HUES64 (cell line): Measurements from ENCODE around the gene NR3C2.

Experiments
- H3K27ac ChIP-seq: 2 replicates; pipeline ENCODE4 v1.7.0; 2013; ENCODE audit warnings: low read depth, low read length, inconsistent platforms
- H3K27me3 ChIP-seq: 2 replicates; pipeline ENCODE4 v1.6.1; 2013; ENCODE audit warnings: mild to moderate bottlenecking, low read length; ENCODE audit not compliant: insufficient read depth
- H3K36me3 ChIP-seq: 2 replicates; pipeline ENCODE4 v1.6.1; 2013; ENCODE audit warnings: mild to moderate bottlenecking, low read length; ENCODE audit not compliant: insufficient read depth
- H3K4me1 ChIP-seq: 2 replicates; pipeline ENCODE4 v1.6.1; 2013; ENCODE audit warnings: mild to moderate bottlenecking, low read length, moderate library complexity; ENCODE audit not compliant: insufficient read depth
- H3K4me3 ChIP-seq: 2 replicates; pipeline ENCODE4 v1.5.1; 2013; ENCODE audit warnings: mild to moderate bottlenecking, low read length, moderate library complexity
- H3K9ac ChIP-seq: 2 replicates; pipeline ENCODE4 v1.6.1; 2013; ENCODE audit warnings: mild to moderate bottlenecking, low read depth, low read length
- H3K9me3 ChIP-seq: 2 replicates; pipeline ENCODE4 v1.6.1; 2013; ENCODE audit warnings: low read depth, low read length; ENCODE audit not compliant: insufficient read depth
- WGBS: fragments of 150-250, 120-280 bp; methylation state at CpG from one replicate; pipeline ENCODE4 v1.1.7; 2013; ENCODE audit warnings: missing lambda C conversion rate; 5-methylcytosine and 5-hydroxymethylcytosine counted together

Gene NR3C2

DNA sequence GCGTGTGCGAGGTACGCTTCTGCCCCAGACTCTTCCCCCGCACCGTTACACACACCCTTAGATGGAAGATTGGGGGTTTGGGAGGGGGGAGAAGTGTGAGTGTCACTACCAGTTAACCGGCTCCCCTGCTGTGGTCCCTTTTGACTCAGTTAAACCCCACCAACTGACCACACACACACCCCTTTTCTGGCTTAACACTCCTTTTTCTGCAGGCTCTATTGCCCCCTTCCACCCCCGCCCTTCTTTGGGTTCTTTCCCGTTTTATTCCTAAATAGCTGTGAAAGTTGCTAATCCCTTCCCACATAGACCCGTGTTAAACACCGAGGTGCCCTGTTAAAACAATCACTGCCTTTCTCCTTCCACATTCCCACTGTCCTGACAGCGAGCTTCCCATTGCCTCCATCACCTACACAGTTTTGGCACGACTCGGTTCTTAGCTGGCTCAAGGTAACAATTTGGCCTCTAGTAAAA lies 3.7 kb upstream of the NR3C2 start:
- H3K27ac ChIP-seq: no peak overlapping the region
- peaks cover 66% of the 10 kb centered on the region for H3K27me3 ChIP-seq
- 2% methylated on average over 8 of the region's 13 CpGs for WGBS
- H3K36me3 ChIP-seq: no peaks in the 10 kb centered on the region
- no peaks in the 10 kb centered on the region for H3K9me3 ChIP-seq
- peak overlapping the region; percentile 66 for H3K4me3 ChIP-seq
- H3K9ac ChIP-seq: no peak overlapping the region
- H3K4me1 ChIP-seq: peaks cover 7% of the 10 kb centered on the region; the same call in 1 of the 2 replicates

DNA sequence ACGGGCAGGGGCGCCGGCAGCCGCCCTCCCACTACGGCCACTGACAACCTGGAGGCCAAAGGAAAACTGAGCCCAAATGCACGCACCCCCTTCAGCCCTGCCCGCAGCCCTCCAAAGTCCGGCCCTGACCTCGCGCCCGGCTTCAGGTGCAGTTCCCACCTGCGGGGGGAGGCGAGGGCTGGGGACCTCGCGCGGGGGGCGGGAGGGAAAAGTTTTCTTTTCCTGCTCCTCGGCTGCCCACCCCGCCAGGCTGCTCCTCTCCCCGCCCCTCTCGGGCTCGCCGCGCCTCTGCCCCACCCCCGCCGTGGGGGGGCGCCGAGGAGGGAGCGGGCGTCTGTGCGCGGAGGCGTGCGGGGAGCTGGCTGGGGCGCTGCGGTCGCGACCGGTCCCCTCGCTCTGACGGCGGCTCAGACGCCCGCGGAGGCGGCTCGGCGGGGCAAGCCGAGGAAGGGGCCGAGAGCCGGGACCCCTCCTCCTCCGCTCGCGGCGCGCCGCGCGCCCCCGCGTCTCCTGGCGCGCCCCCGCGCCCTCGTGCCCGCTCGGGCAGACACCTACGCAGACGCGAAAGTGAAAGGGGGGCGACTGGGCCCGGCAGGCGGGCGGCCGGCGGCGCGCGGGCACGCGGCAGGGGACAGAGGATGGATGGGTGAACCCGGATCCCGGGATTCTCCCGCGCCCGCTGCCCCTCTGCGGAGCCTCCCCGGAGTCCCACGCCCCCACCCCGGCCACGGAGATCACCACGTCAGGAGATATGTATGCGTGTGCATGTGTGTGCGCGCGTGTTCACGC lies 3.1 kb upstream of the NR3C2 start:
- under 1% methylated on average over 94 of the region's 98 CpGs for WGBS
- peaks cover 72% of the 10 kb centered on the region for H3K27me3 ChIP-seq

DNA sequence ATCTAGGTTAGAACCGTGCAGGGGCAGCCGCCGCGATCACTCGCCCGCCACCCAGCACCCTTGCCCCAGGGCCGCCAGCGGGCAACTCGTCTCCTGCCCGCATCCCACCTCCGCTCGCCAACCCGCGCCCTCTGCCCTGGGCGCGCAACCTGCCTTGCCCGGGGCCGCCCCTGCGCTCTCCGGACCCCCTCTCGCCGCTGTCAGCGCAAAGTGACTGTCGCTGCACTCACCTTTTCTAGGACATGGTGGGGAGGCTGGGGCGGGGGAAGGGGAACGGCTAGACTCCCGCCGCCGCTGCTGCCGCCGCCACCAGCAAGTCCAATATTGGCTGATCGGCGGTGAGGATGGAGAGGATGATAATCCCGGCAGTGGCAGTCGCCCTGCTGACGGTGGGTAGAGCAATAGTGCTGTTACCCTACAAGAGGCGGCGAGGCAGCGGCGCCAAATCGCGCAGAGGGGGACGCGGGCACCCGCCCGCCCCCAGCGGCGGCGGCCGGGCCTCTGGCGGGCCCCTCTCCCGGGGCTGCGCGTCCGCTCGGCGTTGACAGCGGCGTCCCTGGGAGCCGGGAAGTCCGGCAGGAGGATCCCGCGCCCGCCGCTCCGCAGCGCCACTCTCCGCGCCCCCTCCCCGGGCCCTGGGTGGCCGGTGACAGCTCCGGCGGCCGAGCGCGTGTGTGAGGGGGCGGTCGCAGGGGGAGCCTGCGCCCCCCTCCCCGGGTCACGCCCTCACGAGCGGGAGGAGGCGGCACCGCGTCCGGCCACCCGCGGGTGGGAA lies 2.3 kb upstream of the NR3C2 start:
- peak overlapping the region; percentile 66 for H3K4me3 ChIP-seq
- no peaks in the 10 kb centered on the region for H3K9me3 ChIP-seq
- H3K9ac ChIP-seq: no peak overlapping the region
- peaks cover 80% of the 10 kb centered on the region for H3K27me3 ChIP-seq
- H3K4me1 ChIP-seq: peaks cover 21% of the 10 kb centered on the region
- H3K36me3 ChIP-seq: no peaks in the 10 kb centered on the region
- H3K27ac ChIP-seq: no peak overlapping the region
- under 1% methylated on average over 89 of the region's 89 CpGs for WGBS

More for the DNA sequence above, 3.1 kb upstream of the NR3C2 start:
- no peaks in the 10 kb centered on the region for H3K9me3 ChIP-seq
- no peak overlapping the region for H3K9ac ChIP-seq
- peak overlapping the region; percentile 66 for H3K4me3 ChIP-seq
- no peaks in the 10 kb centered on the region for H3K36me3 ChIP-seq
- H3K4me1 ChIP-seq: peaks cover 13% of the 10 kb centered on the region
- H3K27ac ChIP-seq: no peak overlapping the region

DNA sequence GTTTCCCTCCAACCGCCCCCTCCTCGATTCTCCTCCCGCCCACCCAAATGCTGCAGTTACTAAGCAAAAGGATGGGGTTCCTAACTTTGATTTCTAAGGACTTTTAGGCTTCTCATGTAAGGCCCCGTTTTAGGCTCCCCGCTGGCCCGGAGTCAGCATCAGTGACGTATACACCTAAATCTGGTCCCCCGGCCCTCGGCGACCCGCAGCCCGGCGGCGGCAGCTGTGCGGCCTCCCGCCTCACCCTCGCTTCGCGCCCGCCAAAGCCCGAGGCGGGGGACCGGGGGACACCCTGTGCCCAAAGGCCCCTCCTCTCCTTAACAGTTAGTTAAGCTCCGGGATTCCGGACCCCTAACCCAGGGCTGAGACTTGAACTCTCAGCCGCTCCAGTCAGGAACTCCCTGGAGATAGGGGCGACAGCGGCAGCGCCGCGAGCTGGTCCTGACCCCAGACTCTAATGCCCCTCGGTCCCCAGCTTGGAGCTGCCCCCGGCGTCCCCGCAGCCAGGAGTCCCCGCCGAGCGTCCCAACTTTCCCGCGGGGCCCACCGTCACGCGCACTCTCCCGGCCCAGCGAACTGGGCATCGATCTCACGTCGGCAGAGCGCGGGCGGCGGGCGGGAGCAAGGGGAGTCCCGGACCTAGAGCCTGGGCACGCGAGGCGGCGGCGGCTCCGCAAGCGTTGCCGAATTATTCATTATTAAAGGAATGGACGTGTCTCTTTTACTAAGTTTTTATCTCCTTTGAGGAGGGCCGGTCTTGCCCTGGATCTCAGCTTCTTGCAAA lies 1.5 kb upstream of the NR3C2 start:
- Histone ChIP-seq H3K9me3 (no peaks in the 10 kb centered on the region), H3K27me3 (peaks cover 82% of the 10 kb centered on the region), H3K36me3 (no peaks in the 10 kb centered on the region), H3K4me1 (peaks cover 24% of the 10 kb centered on the region), H3K27ac (no peak overlapping the region), H3K9ac (no peak overlapping the region), H3K4me3 (peak overlapping the region; percentile 66)
- under 1% methylated on average over 64 of the region's 64 CpGs for WGBS

DNA sequence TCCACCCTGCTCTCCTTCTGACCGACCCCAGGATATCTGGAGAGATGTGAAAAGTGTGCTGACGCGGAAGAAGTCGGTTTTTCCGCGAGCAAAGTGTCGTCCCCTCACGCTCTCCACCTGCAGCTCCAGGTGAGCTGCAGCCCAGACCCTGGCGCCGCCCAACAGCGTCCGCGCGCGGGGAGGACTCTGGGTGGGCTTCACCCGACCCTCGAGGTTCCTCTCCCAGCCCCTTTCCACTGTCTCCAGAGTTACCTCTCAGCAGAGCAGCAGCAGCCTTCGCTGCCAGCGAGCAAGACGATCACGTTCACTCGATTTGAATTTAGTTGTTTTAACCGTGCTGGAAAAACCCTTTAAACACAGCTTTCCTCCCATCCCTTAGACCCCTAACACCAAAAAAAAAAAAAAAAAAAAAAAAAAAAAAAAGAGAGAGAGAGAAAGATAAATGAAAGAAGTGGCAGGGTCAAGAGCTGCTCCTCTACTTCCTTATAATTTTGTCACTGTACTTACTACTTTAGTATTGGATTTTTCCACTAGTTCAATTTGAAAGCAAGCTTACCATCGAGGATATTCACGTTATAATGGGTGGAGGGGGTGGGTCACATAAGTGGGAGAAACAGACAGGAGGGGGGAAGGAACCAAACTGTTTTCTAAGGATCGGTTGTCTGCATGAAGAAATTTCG lies 758 bp upstream of the NR3C2 start:
- peaks cover 76% of the 10 kb centered on the region for H3K27me3 ChIP-seq
- no peaks in the 10 kb centered on the region for H3K9me3 ChIP-seq
- peak overlapping the region; percentile 50; the same call in 1 of the 2 replicates for H3K9ac ChIP-seq
- H3K4me3 ChIP-seq: peak overlapping the region; percentile 66
- no peak overlapping the region for H3K27ac ChIP-seq
- WGBS: 0% methylated on average over 27 of the region's 27 CpGs
- peaks cover 24% of the 10 kb centered on the region for H3K4me1 ChIP-seq
- no peaks in the 10 kb centered on the region for H3K36me3 ChIP-seq

DNA sequence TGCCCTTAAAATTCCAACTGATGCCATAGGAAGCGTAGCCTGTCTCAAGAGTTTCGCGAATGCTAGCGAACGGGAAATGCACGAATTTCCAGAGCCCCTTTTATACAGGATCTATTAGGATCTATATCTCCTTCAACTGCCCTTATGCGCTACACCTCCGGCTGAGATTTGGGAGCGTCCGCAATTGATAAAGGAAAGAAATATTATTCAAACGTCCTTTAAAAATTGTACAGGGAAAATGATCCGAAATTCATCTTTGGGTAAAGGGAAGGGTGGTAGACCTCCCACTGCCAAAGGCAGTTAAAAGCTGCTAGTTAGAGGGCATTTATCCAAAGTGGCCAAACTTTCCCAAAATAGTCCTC lies 609 bp downstream of the NR3C2 start:
- Histone ChIP-seq H3K4me3 (peak overlapping the region; percentile 66), H3K9ac (no peak overlapping the region), H3K4me1 (peaks cover 24% of the 10 kb centered on the region), H3K36me3 (no peaks in the 10 kb centered on the region), H3K27ac (no peak overlapping the region), H3K9me3 (no peaks in the 10 kb centered on the region), H3K27me3 (peaks cover 62% of the 10 kb centered on the region)
- WGBS: 3% methylated on average over 11 of the region's 12 CpGs

DNA sequence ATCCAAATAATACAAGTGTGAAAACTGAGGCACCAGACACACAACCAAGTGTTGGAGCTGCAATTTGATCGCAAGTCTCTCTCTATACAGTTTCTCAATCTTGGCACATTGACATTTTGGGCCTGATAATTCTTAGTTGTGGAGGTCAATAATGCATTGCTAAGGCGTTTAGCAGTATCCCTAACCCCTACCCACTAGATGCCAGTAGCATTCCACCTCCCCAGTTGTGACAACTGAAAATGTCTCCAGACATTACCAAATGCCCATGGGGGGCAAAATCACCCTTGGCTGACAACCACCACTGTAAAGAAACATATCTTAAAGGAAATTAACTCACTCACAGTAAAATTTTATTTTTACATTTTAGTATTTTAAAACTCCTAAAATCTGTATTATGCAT lies 4.2 kb downstream of the NR3C2 start:
- H3K4me1 ChIP-seq: peaks cover 24% of the 10 kb centered on the region
- H3K27me3 ChIP-seq: peaks cover 31% of the 10 kb centered on the region
- H3K4me3 ChIP-seq: no peak overlapping the region
- no peaks in the 10 kb centered on the region for H3K36me3 ChIP-seq
- WGBS: 91% methylated on average over 2 of the region's 2 CpGs
- H3K9me3 ChIP-seq: no peaks in the 10 kb centered on the region
- H3K9ac ChIP-seq: no peak overlapping the region
- no peak overlapping the region for H3K27ac ChIP-seq

DNA sequence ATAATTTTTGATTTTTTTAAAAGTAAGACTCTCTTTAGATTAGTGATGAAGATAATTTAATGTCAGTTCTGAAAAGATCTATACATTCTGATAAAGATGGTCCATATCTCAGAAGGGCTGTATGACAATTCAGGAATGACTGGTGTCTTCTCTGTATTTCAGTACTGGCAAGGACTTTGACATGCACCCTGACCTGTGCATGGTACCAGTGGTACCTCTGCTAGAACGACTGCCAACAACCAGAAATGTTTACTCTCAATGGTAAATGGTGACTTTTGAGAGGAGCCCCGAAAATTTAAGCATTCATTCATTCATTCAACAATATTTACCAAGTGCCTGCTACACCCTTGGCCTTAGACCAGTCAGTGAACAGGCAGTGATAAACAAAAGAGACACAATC lies 4.8 kb downstream of the NR3C2 start:
- 87% methylated on average over 2 of the region's 2 CpGs for WGBS
- H3K36me3 ChIP-seq: no peaks in the 10 kb centered on the region
- H3K27ac ChIP-seq: no peak overlapping the region
- H3K4me3 ChIP-seq: no peak overlapping the region
- peaks cover 24% of the 10 kb centered on the region for H3K4me1 ChIP-seq
- no peak overlapping the region for H3K9ac ChIP-seq
- H3K27me3 ChIP-seq: peaks cover 26% of the 10 kb centered on the region
- no peaks in the 10 kb centered on the region for H3K9me3 ChIP-seq

DNA sequence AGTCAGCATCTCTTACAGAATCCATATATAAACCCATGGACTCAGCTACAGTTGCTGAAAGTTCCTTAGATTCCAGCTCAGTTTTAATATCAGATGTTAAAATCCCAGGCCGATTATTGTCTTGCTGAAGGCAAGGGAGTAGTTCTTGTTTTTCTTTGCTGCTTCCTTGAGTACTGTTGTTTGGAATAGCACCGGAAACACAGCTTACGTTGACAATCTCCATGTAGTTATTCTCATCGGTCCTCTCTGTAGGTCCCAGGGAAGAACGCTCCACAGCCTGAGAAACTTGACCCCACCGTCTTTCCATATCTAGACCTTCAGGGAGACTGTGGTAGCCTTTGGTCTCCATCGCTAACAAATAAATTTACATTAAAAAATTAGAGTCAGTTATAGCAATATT lies 5.7 kb downstream of the NR3C2 start:
- no peaks in the 10 kb centered on the region for H3K36me3 ChIP-seq
- WGBS: 93% methylated on average over 6 of the region's 7 CpGs
- H3K4me3 ChIP-seq: no peak overlapping the region
- no peak overlapping the region for H3K9ac ChIP-seq
- peaks cover 23% of the 10 kb centered on the region for H3K4me1 ChIP-seq
- no peak overlapping the region for H3K27ac ChIP-seq
- H3K9me3 ChIP-seq: no peaks in the 10 kb centered on the region
- peaks cover 22% of the 10 kb centered on the region for H3K27me3 ChIP-seq

DNA sequence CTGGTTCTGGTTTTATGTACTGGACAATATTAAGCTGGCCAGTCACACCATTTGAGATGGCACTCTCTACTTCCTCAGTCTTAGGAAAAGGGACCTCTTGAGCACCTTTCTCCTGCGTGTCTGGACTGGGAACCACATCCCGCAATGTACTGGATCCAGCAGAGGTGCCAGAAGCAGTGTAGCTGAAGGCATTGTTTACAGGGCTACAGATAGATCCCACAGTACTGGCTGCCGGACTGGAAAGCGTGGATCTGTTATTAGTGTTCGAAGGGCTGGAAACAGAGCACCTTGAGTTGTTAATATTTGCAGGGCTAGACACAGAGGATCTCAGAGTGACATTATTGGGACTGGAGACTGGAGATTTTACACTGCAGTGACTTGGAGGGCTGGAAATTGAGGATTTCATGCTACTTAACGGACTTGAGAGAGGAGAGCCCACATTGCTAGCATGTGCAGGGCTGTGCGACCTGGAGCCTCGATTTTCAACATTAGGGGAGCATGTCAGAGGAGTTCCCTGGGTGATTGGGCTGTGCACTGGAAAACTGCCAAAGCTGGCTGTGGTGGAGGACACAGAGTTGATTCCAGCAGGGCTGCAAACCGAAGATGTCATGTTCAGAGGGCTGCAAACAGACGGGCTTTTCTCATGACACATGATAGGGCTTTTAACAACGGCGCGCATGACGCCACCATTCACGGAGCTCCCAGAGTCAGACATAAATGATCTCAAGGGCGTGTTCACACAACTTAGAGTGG lies 6.4 kb downstream of the NR3C2 start:
- Histone ChIP-seq H3K9me3 (no peaks in the 10 kb centered on the region), H3K27ac (no peak overlapping the region), H3K4me1 (peaks cover 17% of the 10 kb centered on the region), H3K36me3 (no peaks in the 10 kb centered on the region), H3K27me3 (peaks cover 16% of the 10 kb centered on the region), H3K9ac (no peak overlapping the region), H3K4me3 (no peak overlapping the region)
- 89% methylated on average over 16 of the region's 16 CpGs for WGBS
